H1 (cell line): ENCODE results near the gene C11orf42. TPM values are rescaled to one million over a fixed set of nuclear protein-coding genes. Genes with fewer than 3 reads are reported as not detected.

Experiments used
- CTCF ChIA-PET: fragments of 300-600 bp; sonication (Branson Sonifier 250); formaldehyde crosslinking; loops from one replicate; lab custom pipeline; 2021; ENCODE audit not compliant: partially characterized antibody; lab: Charles Lee
- POLR2A ChIA-PET: fragments of 300-600 bp; sonication (Branson Sonifier 250); formaldehyde crosslinking; loops from one replicate; lab custom pipeline; 2021; ENCODE audit warnings: inconsistent platforms; ENCODE audit not compliant: partially characterized antibody; lab: Charles Lee
- DNase-seq, 2 experiments: peaks; one replicate each; pipeline versions ENCODE4 v3.0.0 to v3.0.0-alpha.2; 2010 to 2022; ENCODE audit warnings: low spot score in 2 of 2, low read depth in 1 of 2, mixed read lengths in 1 of 2
- FAIRE-seq: peaks from 2 replicates; lab custom pipeline; 2011; peaks lifted over from hg19 to GRCh38; lab: Jason Lieb, UNC
- H2AFZ ChIP-seq: 2 replicates; pipeline ENCODE4 v1.8.1; 2012; ENCODE audit warnings: low read length, inconsistent platforms
- H2AK5ac ChIP-seq: 2 replicates; pipeline ENCODE4 v1.6.1; 2013; ENCODE audit warnings: low read depth, low read length
- H2BK120ac ChIP-seq: replicated peaks from 2 replicates; pipeline ENCODE3; 2013; ENCODE audit warnings: low read depth, low read length, inconsistent platforms
- H2BK12ac ChIP-seq: 2 replicates; pipeline ENCODE4 v1.6.1; 2013; ENCODE audit warnings: low read depth, low read length
- H2BK15ac ChIP-seq: 2 replicates; pipeline ENCODE4 v1.6.1; 2013; ENCODE audit warnings: low read length
- H2BK20ac ChIP-seq: 2 replicates; pipeline ENCODE4 v1.6.1; 2013; ENCODE audit warnings: low read length
- H2BK5ac ChIP-seq: 2 replicates; pipeline ENCODE4 v1.6.1; 2013; ENCODE audit warnings: low read depth, low read length
- H3K14ac ChIP-seq: 2 replicates; pipeline ENCODE4 v1.6.1; 2013; ENCODE audit warnings: inconsistent platforms; ENCODE audit not compliant: insufficient read length
- H3K18ac ChIP-seq: 2 replicates; pipeline ENCODE4 v1.6.1; 2013; ENCODE audit warnings: low read length; ENCODE audit errors: extremely low read depth
- H3K23ac ChIP-seq: 2 replicates; pipeline ENCODE4 v1.6.1; 2013; ENCODE audit warnings: inconsistent platforms; ENCODE audit not compliant: insufficient read length
- H3K23me2 ChIP-seq: 2 replicates; pipeline ENCODE4 v1.6.1; 2013; ENCODE audit warnings: low read depth, low read length
- H3K27ac ChIP-seq: 2 replicates; pipeline ENCODE4 v1.6.1; 2011; ENCODE audit warnings: low read depth, low read length, inconsistent platforms
- H3K27me3 ChIP-seq, 4 experiments: replicated peaks in 1 of 4; 1 replicate in 1 of 4; 2 replicates in 3 of 4; pipeline versions ENCODE4 v1.6.1 to v1.8.1; 2011 to 2013; ENCODE audit warnings: low read length in 3 of 4, mild to moderate bottlenecking in 3 of 4, inconsistent platforms in 2 of 4, mixed read lengths in 2 of 4, moderate library complexity in 1 of 4; ENCODE audit not compliant: control insufficient read depth in 3 of 4, insufficient read depth in 3 of 4; ENCODE audit errors: extremely low read depth in 1 of 4
- H3K36me3 ChIP-seq, 4 experiments: 2 replicates each; pipeline versions ENCODE4 v1.6.1 to v1.8.1; 2011 to 2013; ENCODE audit warnings: mild to moderate bottlenecking in 4 of 4, low read length in 3 of 4, moderate library complexity in 2 of 4, control low read depth in 1 of 4, inconsistent platforms in 1 of 4; ENCODE audit not compliant: insufficient read depth in 4 of 4, control insufficient read depth in 2 of 4
- H3K4ac ChIP-seq: replicated peaks from 2 replicates; pipeline ENCODE3; 2013; ENCODE audit warnings: low read length, low read depth, mixed read lengths, inconsistent platforms; ENCODE audit not compliant: insufficient read length
- H3K4me1 ChIP-seq, 4 experiments: replicated peaks in 1 of 4; 1 replicate in 1 of 4; 2 replicates in 3 of 4; pipeline versions ENCODE4 v1.6.1 to v1.8.1; 2011 to 2013; ENCODE audit warnings: low read length in 3 of 4, inconsistent platforms in 2 of 4, mixed read lengths in 1 of 4; ENCODE audit not compliant: insufficient read depth in 4 of 4, control insufficient read depth in 3 of 4
- H3K4me2 ChIP-seq, 2 experiments: 2 replicates each; pipeline versions ENCODE4 v1.6.1 to v1.8.1; 2011 to 2013; ENCODE audit warnings: low read depth in 2 of 2, low read length in 2 of 2, control low read depth in 1 of 2, inconsistent platforms in 1 of 2, mild to moderate bottlenecking in 1 of 2; ENCODE audit not compliant: insufficient read depth in 1 of 2
- H3K4me3 ChIP-seq, 4 experiments: fragments of 200-600, 300-600 bp in 1 of 4; sonication (generic), shearing (Covaris generic), sonication (Bioruptor Twin) in 1 of 4; 2 replicates each; pipeline versions ENCODE4 v1.5.1 to v1.8.1; 2011 to 2016; ENCODE audit warnings: low read length in 4 of 4, low read depth in 3 of 4, control low read depth in 2 of 4, inconsistent platforms in 2 of 4, mild to moderate bottlenecking in 2 of 4, mixed read lengths in 1 of 4, moderate library complexity in 1 of 4; ENCODE audit not compliant: insufficient read depth in 2 of 4; ENCODE audit errors: extremely low read depth in 1 of 4
- H3K56ac ChIP-seq: replicated peaks from 2 replicates; pipeline ENCODE3; 2013; ENCODE audit warnings: low read depth, mild to moderate bottlenecking, mixed read lengths, low read length, inconsistent platforms; ENCODE audit not compliant: insufficient read length
- H3K79me1 ChIP-seq: 2 replicates; pipeline ENCODE4 v1.6.1; 2013; ENCODE audit warnings: low read depth, low read length, control low read depth
- H3K79me2 ChIP-seq, 2 experiments: 2 replicates each; pipeline versions ENCODE4 v1.6.1 to v1.8.1; 2012 to 2013; ENCODE audit warnings: low read length in 2 of 2, mild to moderate bottlenecking in 2 of 2, inconsistent platforms in 1 of 2; ENCODE audit not compliant: insufficient read depth in 2 of 2, control insufficient read depth in 1 of 2
- H3K9ac ChIP-seq, 4 experiments: replicated peaks in 1 of 4; 1 replicate in 1 of 4; 2 replicates in 3 of 4; pipeline versions ENCODE4 v1.6.1 to v1.8.1; 2011 to 2013; ENCODE audit warnings: low read depth in 3 of 4, low read length in 3 of 4, control low read depth in 2 of 4, mild to moderate bottlenecking in 2 of 4, moderate library complexity in 2 of 4, inconsistent platforms in 1 of 4; ENCODE audit errors: extremely low read depth in 1 of 4
- H3K9me3 ChIP-seq, 2 experiments: 2 replicates each; pipeline versions ENCODE4 v1.6.1 to v1.8.1; 2012 to 2013; ENCODE audit warnings: mild to moderate bottlenecking in 2 of 2, moderate library complexity in 2 of 2, control low read depth in 1 of 2, inconsistent platforms in 1 of 2, low read depth in 1 of 2, low read length in 1 of 2, mixed read lengths in 1 of 2; ENCODE audit not compliant: insufficient read depth in 2 of 2
- H4K20me1 ChIP-seq, 2 experiments: replicated peaks in 1 of 2; 2 replicates each; pipeline versions ENCODE3 to v1.8.1; 2011 to 2013; ENCODE audit warnings: inconsistent platforms in 2 of 2, low read length in 2 of 2, mild to moderate bottlenecking in 1 of 2; ENCODE audit not compliant: insufficient read depth in 2 of 2, control insufficient read depth in 1 of 2
- H4K5ac ChIP-seq: 2 replicates; pipeline ENCODE4 v1.6.1; 2013; ENCODE audit warnings: low read length, low read depth, mixed read lengths, inconsistent platforms; ENCODE audit not compliant: insufficient read length
- H4K8ac ChIP-seq: 2 replicates; pipeline ENCODE4 v1.8.0; 2013; ENCODE audit warnings: mild to moderate bottlenecking, moderate library complexity, low read length, inconsistent platforms; ENCODE audit not compliant: insufficient read depth; ENCODE audit errors: extremely low read depth
- H4K91ac ChIP-seq: replicated peaks from 2 replicates; pipeline ENCODE3; 2013; ENCODE audit warnings: low read length, mixed read lengths, inconsistent platforms; ENCODE audit not compliant: insufficient read length
- ASH2L ChIP-seq: fragments of 200-600, 300-600 bp; sonication (generic); IDR thresholded peaks from one replicate; pipeline ENCODE4 v1.7.1; 2017; ENCODE audit warnings: low read length
- CREB1 ChIP-seq: IDR thresholded peaks from 2 replicates; pipeline ENCODE4 v1.6.1; 2012; ENCODE audit warnings: inconsistent platforms
- CTBP2 ChIP-seq: IDR thresholded peaks from 2 replicates; pipeline ENCODE4 v1.7.0; 2011; ENCODE audit warnings: borderline replicate concordance, mild to moderate bottlenecking, moderate library complexity, mixed read lengths, low read length; ENCODE audit not compliant: insufficient read depth, insufficient read length
- EZH2 ChIP-seq: fragments of 200-600 bp; sonication (generic); IDR thresholded peaks from 2 replicates; pipeline ENCODE4 v1.7.1; 2012; ENCODE audit warnings: low read depth, mild to moderate bottlenecking, moderate library complexity, low read length, inconsistent platforms; ENCODE audit not compliant: severe bottlenecking
- NANOG ChIP-seq: IDR thresholded peaks from 2 replicates; pipeline ENCODE4 v1.6.1; 2011; ENCODE audit warnings: low read length, low read depth, mild to moderate bottlenecking, inconsistent platforms; ENCODE audit not compliant: insufficient read depth, poor library complexity, severe bottlenecking
- RBBP5 ChIP-seq: IDR thresholded peaks from 2 replicates; pipeline ENCODE4 v1.7.1; 2012; ENCODE audit warnings: low read depth, mild to moderate bottlenecking, inconsistent platforms, low read length, moderate library complexity, borderline replicate concordance
- RXRA ChIP-seq: IDR thresholded peaks from 2 replicates; pipeline ENCODE4 v1.6.1; 2011; ENCODE audit warnings: low read depth, mild to moderate bottlenecking, low read length, moderate library complexity; ENCODE audit not compliant: insufficient read depth
- SAP30 ChIP-seq: fragments of 300-600 bp; sonication (generic); IDR thresholded peaks from 2 replicates; pipeline ENCODE4 v1.7.1; 2012; ENCODE audit warnings: low read length, moderate library complexity, mild to moderate bottlenecking, inconsistent platforms; ENCODE audit not compliant: insufficient read depth, insufficient replicate concordance
- SP4 ChIP-seq: IDR thresholded peaks from 2 replicates; pipeline ENCODE4 v1.6.1; 2012; ENCODE audit warnings: low read length, inconsistent platforms
- SUZ12 ChIP-seq: fragments of 200-600 bp; sonication (generic); IDR thresholded peaks from 2 replicates; pipeline ENCODE4 v1.6.1; 2012; ENCODE audit warnings: mild to moderate bottlenecking, inconsistent platforms, low read length, moderate library complexity, mixed read lengths
- TBP ChIP-seq: IDR thresholded peaks from 2 replicates; pipeline ENCODE4 v1.6.1; 2011; ENCODE audit warnings: low read depth, low read length, improper control_type of control experiment
- TEAD4 ChIP-seq: IDR thresholded peaks from 2 replicates; pipeline ENCODE4 v1.6.1; 2012; ENCODE audit warnings: low read depth, low read length, inconsistent platforms, mixed read lengths
- WGBS, 2 experiments: shearing (Covaris generic) in 1 of 2; methylation state at CpG; one replicate each; pipeline versions ENCODE4 v1.1.6 to v1.1.7; 2013 to 2015; ENCODE audit warnings: low lambda C conversion rate in 2 of 2, mixed read lengths in 2 of 2, inconsistent platforms in 1 of 2, low coverage in 1 of 2, missing lambda C conversion rate in 1 of 2; ENCODE audit not compliant: insufficient replicate concordance in 2 of 2, insufficient coverage in 1 of 2, insufficient read length in 1 of 2; ENCODE audit errors: extremely low coverage in 1 of 2, missing lambda C conversion rate in 1 of 2; 5-methylcytosine and 5-hydroxymethylcytosine counted together
- polyA plus RNA-seq, 7 experiments: library from polyadenylated mRNA; depleted of rRNA in 3 of 7; stranded (reverse) in 5 of 7; unstranded in 2 of 7; fragments of >200 nt in 5 of 7; fragments of 200-250 nt in 2 of 7; gene quantifications; 1 replicate in 5 of 7; 2 replicates in 1 of 7; 4 replicates in 1 of 7; pipeline versions ENCODE4 v1.2.1 to v1.2.3, GENCODE V29; 2011 to 2013; ENCODE audit warnings: missing spikeins in 2 of 7, mixed read lengths in 2 of 7
- total RNA-seq: library from RNA; stranded (reverse); fragmentation: NEBNext Ultra II Directional; extraction: Animal tissue kit (Norgen Biotek cat#: 25700); gene quantifications from 2 replicates; pipeline ENCODE4 v1.2.1, GENCODE V29; 2021
- TF ChIP-seq, protein P1 (sequence below): IDR thresholded peaks from 2 replicates; pipeline ENCODE4 v1.6.1; 2011; ENCODE audit warnings: low read length, improper control_type of control experiment

The C11orf42 gene
- total and polyA plus RNA-seq, 2 of the 8 experiments (the other 6 are each of a cell fraction or from before 2014, with no cell fraction given), result not detected

DNA sequence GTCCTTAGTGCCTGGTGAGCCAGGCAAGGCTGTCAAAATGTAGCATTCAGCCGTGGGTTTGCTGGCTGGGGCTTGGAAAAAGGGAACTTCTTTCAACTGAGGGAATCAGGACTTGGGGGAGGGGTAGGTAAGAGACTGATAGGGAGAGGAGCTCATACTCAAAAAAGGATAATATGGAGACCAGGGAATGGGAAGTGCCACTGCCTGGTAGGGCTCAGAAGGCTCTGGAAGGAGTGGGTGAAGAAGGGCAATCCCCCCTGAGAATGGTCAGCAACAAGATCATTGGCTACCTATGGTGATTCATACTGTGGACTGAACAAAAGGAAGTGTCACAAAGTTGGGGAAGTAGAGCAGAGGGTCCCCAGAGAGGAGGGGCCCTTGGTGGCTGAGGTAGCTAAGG lies 35.4 kb downstream of the C11orf42 start:
- Histone ChIP-seq H2AFZ (no peak overlapping the region), H3K79me1 (no peaks in the 10 kb centered on the region), H3K18ac (no peak overlapping the region), H3K27me3 (peaks cover 0 to 2% (median 1%) of the 10 kb centered on the region in 4 experiments; a peak in 1 of 7 replicates), H3K4me3 (no peak overlapping the region), H2AK5ac (no peak overlapping the region), H3K4me2 (no peak overlapping the region), H2BK20ac (no peak overlapping the region), H3K56ac (no peak overlapping the region), H2BK5ac (no peak overlapping the region), H3K79me2 (no peaks in the 10 kb centered on the region), H3K4ac (no peak overlapping the region), H3K14ac (no peak overlapping the region), H3K23me2 (no peaks in the 10 kb centered on the region), H2BK15ac (no peak overlapping the region), H3K9me3 (no peaks in the 10 kb centered on the region), H2BK120ac (no peak overlapping the region), H3K36me3 (no peaks in the 10 kb centered on the region), H2BK12ac (no peak overlapping the region), H4K5ac (no peak overlapping the region), H3K9ac (no peak overlapping the region), H3K27ac (no peak overlapping the region), H4K8ac (no peak overlapping the region), H4K20me1 (no peaks in the 10 kb centered on the region), H3K23ac (no peak overlapping the region), H4K91ac (no peak overlapping the region), H3K4me1 (no peaks in the 10 kb centered on the region; a peak in 1 of 7 replicates)
- POLR2A ChIA-PET, result no interaction called here
- CTCF ChIA-PET, result interaction anchor here (1.0 to 4.3 kb wide), 11 partner anchors 11 to 138 kb away, joined by 3 to 57 read pairs (median 5); no protein-coding TSS in a partner anchor
- FAIRE-seq (no peak), DNase-seq (no peak)
- WGBS, 2 experiments, result 83% methylated on average over 1 of the region's 1 CpG; no CpG with 5 or more reads in 1 of the 2 experiments
- no peak for TF ChIP-seq CREB1
- no peak for TF ChIP-seq CTBP2
- no peak for TF ChIP-seq NANOG
- TF ChIP-seq SP4, result no peak
- no peak for TF ChIP-seq TEAD4
- TF ChIP-seq, protein P1, sequence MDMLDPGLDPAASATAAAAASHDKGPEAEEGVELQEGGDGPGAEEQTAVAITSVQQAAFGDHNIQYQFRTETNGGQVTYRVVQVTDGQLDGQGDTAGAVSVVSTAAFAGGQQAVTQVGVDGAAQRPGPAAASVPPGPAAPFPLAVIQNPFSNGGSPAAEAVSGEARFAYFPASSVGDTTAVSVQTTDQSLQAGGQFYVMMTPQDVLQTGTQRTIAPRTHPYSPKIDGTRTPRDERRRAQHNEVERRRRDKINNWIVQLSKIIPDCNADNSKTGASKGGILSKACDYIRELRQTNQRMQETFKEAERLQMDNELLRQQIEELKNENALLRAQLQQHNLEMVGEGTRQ, result no peak
- no peak for TF ChIP-seq SAP30
- TF ChIP-seq SUZ12, result no peak
- TF ChIP-seq TBP, result no peak
- no peak for TF ChIP-seq ASH2L
- TF ChIP-seq EZH2, result no peak
- no peak for TF ChIP-seq RXRA
- TF ChIP-seq RBBP5, result no peak
